SK-N-SH treated with all-trans-retinoic acid at 6 μM for 48 hours (cell line): Measurements from ENCODE around the gene WSCD2.

ENCODE experiments used
- ATAC-seq: fragments of 200-7000 bp; cut with Tn5 transposase; 3 replicates; pipeline ENCODE4 v1.9.1; 2020; ENCODE audit warnings: mild to moderate bottlenecking, moderate library complexity
- ARNTL ChIP-seq: fragments of 450-650 bp; formaldehyde crosslinking; IDR thresholded peaks from 2 replicates; pipeline ENCODE4 v1.5.0; 2020; ENCODE audit warnings: low read depth, mild to moderate bottlenecking, moderate library complexity, borderline replicate concordance
- CSDC2 ChIP-seq: fragments of 250-450 bp; sonication (Bioruptor Pico); IDR thresholded peaks from 2 replicates; pipeline ENCODE4 v1.5.0; 2020; ENCODE audit warnings: mild to moderate bottlenecking, moderate library complexity
- GLIS3 ChIP-seq: fragments of 250-450 bp; sonication (Bioruptor Pico); IDR thresholded peaks from 2 replicates; pipeline ENCODE4 v1.5.0; 2020; ENCODE audit warnings: mild to moderate bottlenecking, moderate library complexity
- ISL1 ChIP-seq: fragments of 250-450 bp; sonication (Bioruptor Pico); IDR thresholded peaks from 2 replicates; pipeline ENCODE4 v2.1.2; 2022; ENCODE audit warnings: mild to moderate bottlenecking, moderate library complexity
- OSR1 ChIP-seq: fragments of 250-450 bp; sonication (Bioruptor Pico); IDR thresholded peaks from 2 replicates; pipeline ENCODE4 v1.8.0; 2022; ENCODE audit warnings: moderate library complexity, mild to moderate bottlenecking, inconsistent platforms
- PPARA ChIP-seq: fragments of 250-450 bp; sonication (Bioruptor Pico); IDR thresholded peaks from 2 replicates; pipeline ENCODE4 v1.5.0; 2020; ENCODE audit warnings: mild to moderate bottlenecking, borderline replicate concordance
- RARB ChIP-seq: fragments of 250-450 bp; sonication (Bioruptor Pico); IDR thresholded peaks from 2 replicates; pipeline ENCODE4 v1.8.0; 2021; ENCODE audit warnings: mild to moderate bottlenecking, moderate library complexity
- SNAI2 ChIP-seq: fragments of 250-450 bp; sonication (Bioruptor Pico); IDR thresholded peaks from 2 replicates; pipeline ENCODE4 v1.5.0; 2020; ENCODE audit warnings: mild to moderate bottlenecking, moderate library complexity
- TCF4 ChIP-seq: fragments of 250-450 bp; sonication (Bioruptor Pico); IDR thresholded peaks from 2 replicates; pipeline ENCODE4 v1.8.0; 2021; ENCODE audit warnings: mild to moderate bottlenecking, moderate library complexity, borderline replicate concordance
- TOX ChIP-seq: fragments of 250-450 bp; sonication (Bioruptor Pico); IDR thresholded peaks from 2 replicates; pipeline ENCODE4 v1.8.0; 2021; ENCODE audit warnings: mild to moderate bottlenecking, moderate library complexity, borderline replicate concordance
- ZC3H10 ChIP-seq: fragments of 250-450 bp; sonication (Bioruptor Pico); IDR thresholded peaks from 2 replicates; pipeline ENCODE4 v1.5.1; 2021; ENCODE audit warnings: mild to moderate bottlenecking, moderate library complexity
- ZFP3 ChIP-seq: fragments of 250-450 bp; sonication (Bioruptor Pico); IDR thresholded peaks from 2 replicates; pipeline ENCODE4 v1.5.0; 2020; ENCODE audit warnings: mild to moderate bottlenecking, moderate library complexity
- ZFP30 ChIP-seq: fragments of 450-650 bp; formaldehyde crosslinking; IDR thresholded peaks from 2 replicates; pipeline ENCODE4 v1.5.0; 2022; ENCODE audit warnings: mild to moderate bottlenecking, moderate library complexity
- ZNF565 ChIP-seq: fragments of 450-650 bp; formaldehyde crosslinking; conservative IDR thresholded peaks from 2 replicates; pipeline ENCODE4 v1.5.0; 2020; ENCODE audit warnings: low read depth, mild to moderate bottlenecking, moderate library complexity
- ZNF70 ChIP-seq: fragments of 450-650 bp; formaldehyde crosslinking; IDR thresholded peaks from 2 replicates; pipeline ENCODE4 v1.5.0; 2020; ENCODE audit warnings: mild to moderate bottlenecking, moderate library complexity
- ZNF8 ChIP-seq: fragments of 450-650 bp; formaldehyde crosslinking; IDR thresholded peaks from 2 replicates; pipeline ENCODE4 v1.5.0; 2020; ENCODE audit warnings: mild to moderate bottlenecking, moderate library complexity
- TF ChIP-seq, protein P1 (sequence below): fragments of 250-450 bp; sonication (Bioruptor Pico); IDR thresholded peaks from 2 replicates; pipeline ENCODE4 v1.8.0; 2020; ENCODE audit warnings: mild to moderate bottlenecking, moderate library complexity, borderline replicate concordance
- TF ChIP-seq, protein P2 (sequence below): fragments of 250-450 bp; sonication (Bioruptor Pico); IDR thresholded peaks from 2 replicates; pipeline ENCODE4 v1.5.0; 2020; ENCODE audit warnings: mild to moderate bottlenecking, moderate library complexity
- TF ChIP-seq, protein P3 (sequence below): fragments of 250-450 bp; sonication (Bioruptor Pico); IDR thresholded peaks from 2 replicates; pipeline ENCODE4 v1.5.1; 2021; ENCODE audit warnings: mild to moderate bottlenecking, moderate library complexity
- TF ChIP-seq, protein P4 (sequence below): fragments of 250-450 bp; sonication (Bioruptor Pico); IDR thresholded peaks from 2 replicates; pipeline ENCODE4 v1.8.0; 2021; ENCODE audit warnings: low read depth, mild to moderate bottlenecking, moderate library complexity, borderline replicate concordance

WSCD2 gene

DNA sequence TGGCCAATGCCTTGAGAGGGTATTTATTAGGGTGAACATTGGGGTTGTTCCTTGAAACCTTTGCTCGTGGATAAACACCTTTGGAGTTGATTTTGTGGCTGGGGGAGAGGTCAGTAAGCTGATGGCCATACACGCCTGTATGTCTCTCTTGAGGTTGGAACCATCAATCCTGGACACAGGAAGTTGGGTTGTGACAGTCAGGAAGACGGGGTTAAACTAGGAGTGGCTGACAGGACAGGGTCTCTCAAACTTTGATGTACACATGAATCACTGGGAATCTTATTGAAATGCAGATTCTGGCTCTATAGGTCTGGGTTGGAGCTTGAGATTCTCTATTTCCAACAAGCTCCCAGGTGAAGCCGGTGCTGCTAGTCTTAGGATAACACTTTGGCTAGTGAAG is 12.8 kb upstream of the WSCD2 start:
- TF ChIP-seq SNAI2 (CRISPR knock-in tag), result no peak
- no peak for TF ChIP-seq GLIS3 (CRISPR knock-in tag)
- TF ChIP-seq, all 23 proteins: peak for 0
- no peak for ATAC-seq

DNA sequence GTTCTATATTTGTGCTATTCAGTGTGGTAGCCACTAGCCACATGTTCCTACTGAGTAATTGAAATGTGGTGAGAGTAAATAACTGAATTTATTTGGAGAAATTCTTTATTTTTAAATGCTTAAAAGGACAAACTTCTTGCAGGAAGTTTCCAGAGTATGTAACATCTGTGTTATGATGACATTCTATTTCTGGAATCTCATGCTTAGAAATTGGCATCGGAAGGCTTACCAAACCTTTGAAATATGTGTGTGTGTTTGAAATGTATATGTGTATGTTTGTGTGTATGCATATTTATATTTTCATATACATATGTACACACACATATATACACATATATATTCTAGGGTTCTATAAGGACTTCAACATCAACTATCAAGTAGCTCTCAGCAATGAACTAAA is 12.4 kb upstream of the WSCD2 start:
- TF ChIP-seq TOX (CRISPR knock-in tag), result no peak
- no peak for TF ChIP-seq CSDC2 (CRISPR knock-in tag)
- TF ChIP-seq, protein P1, sequence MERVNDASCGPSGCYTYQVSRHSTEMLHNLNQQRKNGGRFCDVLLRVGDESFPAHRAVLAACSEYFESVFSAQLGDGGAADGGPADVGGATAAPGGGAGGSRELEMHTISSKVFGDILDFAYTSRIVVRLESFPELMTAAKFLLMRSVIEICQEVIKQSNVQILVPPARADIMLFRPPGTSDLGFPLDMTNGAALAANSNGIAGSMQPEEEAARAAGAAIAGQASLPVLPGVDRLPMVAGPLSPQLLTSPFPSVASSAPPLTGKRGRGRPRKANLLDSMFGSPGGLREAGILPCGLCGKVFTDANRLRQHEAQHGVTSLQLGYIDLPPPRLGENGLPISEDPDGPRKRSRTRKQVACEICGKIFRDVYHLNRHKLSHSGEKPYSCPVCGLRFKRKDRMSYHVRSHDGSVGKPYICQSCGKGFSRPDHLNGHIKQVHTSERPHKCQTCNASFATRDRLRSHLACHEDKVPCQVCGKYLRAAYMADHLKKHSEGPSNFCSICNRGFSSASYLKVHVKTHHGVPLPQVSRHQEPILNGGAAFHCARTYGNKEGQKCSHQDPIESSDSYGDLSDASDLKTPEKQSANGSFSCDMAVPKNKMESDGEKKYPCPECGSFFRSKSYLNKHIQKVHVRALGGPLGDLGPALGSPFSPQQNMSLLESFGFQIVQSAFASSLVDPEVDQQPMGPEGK (CRISPR knock-in tag), result no peak
- TF ChIP-seq ZNF8 (CRISPR knock-in tag), result no peak
- no peak for TF ChIP-seq ARNTL
- TF ChIP-seq ZC3H10 (CRISPR knock-in tag), result no peak
- TF ChIP-seq GLIS3 (CRISPR knock-in tag), result no peak
- TF ChIP-seq ZFP3, result no peak
- no peak for TF ChIP-seq ISL1 (CRISPR knock-in tag)
- no peak for TF ChIP-seq OSR1 (CRISPR knock-in tag)
- no peak for TF ChIP-seq ZFP30 (CRISPR knock-in tag)
- TF ChIP-seq PPARA (CRISPR knock-in tag), result no peak
- TF ChIP-seq, protein P2, sequence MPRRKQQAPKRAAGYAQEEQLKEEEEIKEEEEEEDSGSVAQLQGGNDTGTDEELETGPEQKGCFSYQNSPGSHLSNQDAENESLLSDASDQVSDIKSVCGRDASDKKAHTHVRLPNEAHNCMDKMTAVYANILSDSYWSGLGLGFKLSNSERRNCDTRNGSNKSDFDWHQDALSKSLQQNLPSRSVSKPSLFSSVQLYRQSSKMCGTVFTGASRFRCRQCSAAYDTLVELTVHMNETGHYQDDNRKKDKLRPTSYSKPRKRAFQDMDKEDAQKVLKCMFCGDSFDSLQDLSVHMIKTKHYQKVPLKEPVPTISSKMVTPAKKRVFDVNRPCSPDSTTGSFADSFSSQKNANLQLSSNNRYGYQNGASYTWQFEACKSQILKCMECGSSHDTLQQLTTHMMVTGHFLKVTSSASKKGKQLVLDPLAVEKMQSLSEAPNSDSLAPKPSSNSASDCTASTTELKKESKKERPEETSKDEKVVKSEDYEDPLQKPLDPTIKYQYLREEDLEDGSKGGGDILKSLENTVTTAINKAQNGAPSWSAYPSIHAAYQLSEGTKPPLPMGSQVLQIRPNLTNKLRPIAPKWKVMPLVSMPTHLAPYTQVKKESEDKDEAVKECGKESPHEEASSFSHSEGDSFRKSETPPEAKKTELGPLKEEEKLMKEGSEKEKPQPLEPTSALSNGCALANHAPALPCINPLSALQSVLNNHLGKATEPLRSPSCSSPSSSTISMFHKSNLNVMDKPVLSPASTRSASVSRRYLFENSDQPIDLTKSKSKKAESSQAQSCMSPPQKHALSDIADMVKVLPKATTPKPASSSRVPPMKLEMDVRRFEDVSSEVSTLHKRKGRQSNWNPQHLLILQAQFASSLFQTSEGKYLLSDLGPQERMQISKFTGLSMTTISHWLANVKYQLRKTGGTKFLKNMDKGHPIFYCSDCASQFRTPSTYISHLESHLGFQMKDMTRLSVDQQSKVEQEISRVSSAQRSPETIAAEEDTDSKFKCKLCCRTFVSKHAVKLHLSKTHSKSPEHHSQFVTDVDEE, result no peak
- TF ChIP-seq, protein P3, sequence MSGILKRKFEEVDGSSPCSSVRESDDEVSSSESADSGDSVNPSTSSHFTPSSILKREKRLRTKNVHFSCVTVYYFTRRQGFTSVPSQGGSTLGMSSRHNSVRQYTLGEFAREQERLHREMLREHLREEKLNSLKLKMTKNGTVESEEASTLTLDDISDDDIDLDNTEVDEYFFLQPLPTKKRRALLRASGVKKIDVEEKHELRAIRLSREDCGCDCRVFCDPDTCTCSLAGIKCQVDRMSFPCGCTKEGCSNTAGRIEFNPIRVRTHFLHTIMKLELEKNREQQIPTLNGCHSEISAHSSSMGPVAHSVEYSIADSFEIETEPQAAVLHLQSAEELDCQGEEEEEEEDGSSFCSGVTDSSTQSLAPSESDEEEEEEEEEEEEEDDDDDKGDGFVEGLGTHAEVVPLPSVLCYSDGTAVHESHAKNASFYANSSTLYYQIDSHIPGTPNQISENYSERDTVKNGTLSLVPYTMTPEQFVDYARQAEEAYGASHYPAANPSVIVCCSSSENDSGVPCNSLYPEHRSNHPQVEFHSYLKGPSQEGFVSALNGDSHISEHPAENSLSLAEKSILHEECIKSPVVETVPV (CRISPR knock-in tag), result no peak
- TF ChIP-seq SNAI2 (CRISPR knock-in tag), result no peak
- TF ChIP-seq TCF4 (CRISPR knock-in tag), result no peak
- no peak for TF ChIP-seq RARB (CRISPR knock-in tag)
- no peak for TF ChIP-seq ZNF565
- TF ChIP-seq ZNF70, result no peak
- ATAC-seq, result no peak

DNA sequence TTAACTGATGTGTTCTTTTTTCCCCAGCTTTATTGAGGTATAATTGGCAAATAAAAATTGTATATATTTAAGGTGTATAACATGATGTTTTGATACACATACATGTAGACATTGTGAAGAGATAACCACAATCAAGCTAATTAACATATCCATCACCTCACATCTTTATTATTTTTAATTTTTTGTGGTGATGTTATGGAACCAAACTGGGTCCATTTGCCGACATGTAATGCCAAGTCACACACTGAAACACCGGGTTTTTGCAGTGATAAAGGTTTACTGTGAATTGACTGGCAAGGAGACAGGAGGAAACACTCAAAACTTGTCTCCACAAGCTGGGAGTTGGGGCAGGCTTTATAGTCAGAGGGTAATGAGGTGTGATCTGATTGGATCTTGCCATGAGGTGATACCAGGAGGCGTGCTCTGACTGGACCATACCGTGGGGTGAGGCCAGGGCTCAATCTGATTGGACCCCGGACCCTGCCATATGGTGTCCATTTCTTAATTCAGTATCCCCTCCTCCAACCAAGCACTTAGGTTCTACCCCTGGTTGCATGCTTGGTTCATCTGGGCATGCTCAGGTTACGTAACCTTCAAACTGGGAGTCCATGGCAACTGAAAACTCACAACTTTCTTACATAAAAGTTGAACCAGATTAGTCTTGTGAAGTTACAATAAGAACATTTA is 11.8 kb upstream of the WSCD2 start:
- no peak for ATAC-seq
- TF ChIP-seq ZNF565 (no peak), PPARA (CRISPR knock-in tag) (no peak), ZNF70 (no peak), ZC3H10 (CRISPR knock-in tag) (no peak), ISL1 (CRISPR knock-in tag) (no peak), ZFP30 (CRISPR knock-in tag) (no peak)
- TF ChIP-seq, protein P3 (CRISPR knock-in tag), result no peak

DNA sequence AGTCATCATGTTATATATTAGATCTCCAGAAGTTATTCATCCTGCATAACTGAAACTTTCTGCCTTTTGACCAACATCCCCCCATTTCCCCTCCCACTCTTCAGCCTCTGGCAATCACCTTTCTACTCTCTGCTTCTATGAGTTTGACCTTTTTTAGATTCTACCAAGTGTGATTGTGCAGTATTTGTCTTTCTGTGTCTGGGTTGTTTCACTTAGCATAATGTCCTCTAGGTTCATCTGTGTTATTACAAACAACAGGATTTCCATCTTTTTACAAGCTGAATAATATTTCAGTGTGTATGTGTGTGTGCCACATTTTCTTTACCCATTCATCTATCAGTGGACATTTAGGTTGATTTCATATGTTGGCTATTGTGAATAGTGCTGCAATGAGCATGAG is 11.2 kb upstream of the WSCD2 start:
- ATAC-seq, result no peak
- TF ChIP-seq, protein P4, sequence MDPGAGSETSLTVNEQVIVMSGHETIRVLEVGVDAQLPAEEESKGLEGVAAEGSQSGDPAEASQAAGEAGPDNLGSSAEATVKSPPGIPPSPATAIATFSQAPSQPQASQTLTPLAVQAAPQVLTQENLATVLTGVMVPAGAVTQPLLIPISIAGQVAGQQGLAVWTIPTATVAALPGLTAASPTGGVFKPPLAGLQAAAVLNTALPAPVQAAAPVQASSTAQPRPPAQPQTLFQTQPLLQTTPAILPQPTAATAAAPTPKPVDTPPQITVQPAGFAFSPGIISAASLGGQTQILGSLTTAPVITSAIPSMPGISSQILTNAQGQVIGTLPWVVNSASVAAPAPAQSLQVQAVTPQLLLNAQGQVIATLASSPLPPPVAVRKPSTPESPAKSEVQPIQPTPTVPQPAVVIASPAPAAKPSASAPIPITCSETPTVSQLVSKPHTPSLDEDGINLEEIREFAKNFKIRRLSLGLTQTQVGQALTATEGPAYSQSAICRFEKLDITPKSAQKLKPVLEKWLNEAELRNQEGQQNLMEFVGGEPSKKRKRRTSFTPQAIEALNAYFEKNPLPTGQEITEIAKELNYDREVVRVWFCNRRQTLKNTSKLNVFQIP (CRISPR knock-in tag), result no peak
- no peak for TF ChIP-seq ZNF565
- TF ChIP-seq ZFP3, result no peak
- TF ChIP-seq PPARA (CRISPR knock-in tag), result no peak
- TF ChIP-seq TOX (CRISPR knock-in tag), result no peak
- TF ChIP-seq, protein P3 (CRISPR knock-in tag), result no peak
- TF ChIP-seq, protein P2, result no peak
- no peak for TF ChIP-seq ZNF70
